D341Med (cell line): ENCODE results near the gene GFRA1.
A peak's percentile ranks its signal among the peaks of the same experiment; 100 is the strongest.

ENCODE experiments used
- DNase-seq: peaks from one replicate; pipeline ENCODE4 v3.0.0; 2012; ENCODE audit warnings: low spot score

Gene GFRA1

GRCh38 chr10:116270771-116271592, 2.0 kb downstream of the GFRA1 start:
- DNase-seq, result peak; percentile 26

- DNase-seq, result no peak
Observed at GRCh38 chr10:116270126-116270770, 2.8 kb downstream of the GFRA1 start.

- no peak for DNase-seq
Observed at GRCh38 chr10:116269619-116270018, 3.4 kb downstream of the GFRA1 start.

- no peak for DNase-seq
Observed at GRCh38 chr10:116268976-116269375, 4.0 kb downstream of the GFRA1 start.

GRCh38 chr10:116265686-116266085, 7.3 kb downstream of the GFRA1 start:
- DNase-seq, result no peak

- no peak for DNase-seq
Observed at GRCh38 chr10:116263870-116264655, 8.9 kb downstream of the GFRA1 start.

- no peak for DNase-seq
Observed at GRCh38 chr10:116262678-116263077, 10.3 kb downstream of the GFRA1 start.

GRCh38 chr10:116260599-116260998, 12.4 kb downstream of the GFRA1 start:
- no peak for DNase-seq

GRCh38 chr10:116259638-116260037, 13.4 kb downstream of the GFRA1 start:
- DNase-seq, result no peak

- no peak for DNase-seq
Observed at GRCh38 chr10:116257785-116258184, 15.2 kb downstream of the GFRA1 start.

GRCh38 chr10:116256752-116257259, 16.2 kb downstream of the GFRA1 start:
- no peak for DNase-seq

GRCh38 chr10:116255886-116256751, 16.9 kb downstream of the GFRA1 start:
- DNase-seq, result no peak

- DNase-seq, result no peak
Observed at GRCh38 chr10:116254422-116255155, 18.4 kb downstream of the GFRA1 start.

GRCh38 chr10:116253716-116254115, 19.3 kb downstream of the GFRA1 start:
- no peak for DNase-seq

- no peak for DNase-seq
Observed at GRCh38 chr10:116251602-116252395, 21.2 kb downstream of the GFRA1 start.

- no peak for DNase-seq
Observed at GRCh38 chr10:116247691-116248090, 25.3 kb downstream of the GFRA1 start.

- no peak for DNase-seq
Observed at GRCh38 chr10:116246263-116246662, 26.7 kb downstream of the GFRA1 start.

GRCh38 chr10:116245156-116245555, 27.9 kb downstream of the GFRA1 start:
- DNase-seq, result no peak

- DNase-seq, result no peak
Observed at GRCh38 chr10:116241642-116242410, 31.2 kb downstream of the GFRA1 start.
